Smooth muscle cell (in vitro differentiated cells): ENCODE data around the gene CNOT4. TPM values are rescaled to one million over a fixed set of nuclear protein-coding genes. Genes with fewer than 3 reads are reported as not detected.

Experiments
- DNase-seq: peaks from one replicate; lab custom pipeline; 2025; ENCODE audit not compliant: unreplicated experiment; lab: John Stamatoyannopoulos, UW
- H2AFZ ChIP-seq: fragments of 200-600 bp; sonication (generic); 2 replicates; pipeline ENCODE4 v1.6.0; 2016; ENCODE audit warnings: antibody characterized with exemption, low read depth, mild to moderate bottlenecking
- H3F3A ChIP-seq: fragments of 200-600 bp; sonication (generic); 2 replicates; pipeline ENCODE4 v1.6.0; 2017; ENCODE audit warnings: antibody characterized with exemption, low read depth
- H3K27ac ChIP-seq: fragments of 200-600 bp; sonication (generic); 2 replicates; pipeline ENCODE4 v1.5.1; 2016; ENCODE audit warnings: low read depth, mild to moderate bottlenecking
- H3K27me3 ChIP-seq: fragments of 200-600 bp; sonication (generic); 2 replicates; pipeline ENCODE4 v1.6.1; 2016; ENCODE audit warnings: low read depth, mild to moderate bottlenecking
- H3K36me3 ChIP-seq: fragments of 200-600 bp; sonication (generic); 2 replicates; pipeline ENCODE4 v1.5.1; 2016; ENCODE audit warnings: low read depth
- H3K4me1 ChIP-seq: fragments of 200-600 bp; sonication (generic); 2 replicates; pipeline ENCODE4 v1.5.1; 2016; ENCODE audit warnings: low read depth
- H3K4me2 ChIP-seq: fragments of 200-600 bp; sonication (generic); 2 replicates; pipeline ENCODE4 v1.6.0; 2016; ENCODE audit warnings: mild to moderate bottlenecking
- H3K4me3 ChIP-seq: fragments of 200-600 bp; sonication (generic); 2 replicates; pipeline ENCODE4 v1.5.1; 2016; ENCODE audit warnings: mild to moderate bottlenecking
- H3K79me2 ChIP-seq: fragments of 200-600 bp; sonication (generic); 2 replicates; pipeline ENCODE4 v1.6.0; 2016; ENCODE audit warnings: low read depth, mild to moderate bottlenecking
- H3K9ac ChIP-seq: fragments of 200-600 bp; sonication (generic); 2 replicates; pipeline ENCODE4 v1.6.0; 2016; ENCODE audit warnings: low read depth
- H3K9me3 ChIP-seq: fragments of 200-600 bp; sonication (generic); replicated peaks from 2 replicates; pipeline ENCODE4 v1.5.1; 2016; ENCODE audit warnings: low read depth
- H4K20me1 ChIP-seq: fragments of 200-600 bp; sonication (generic); 2 replicates; pipeline ENCODE4 v1.6.0; 2016; ENCODE audit warnings: low read depth
- CTCF ChIP-seq: fragments of 200-600 bp; sonication (generic); IDR thresholded peaks from 2 replicates; pipeline ENCODE4 v1.5.1; 2017; ENCODE audit warnings: borderline replicate concordance, mild to moderate bottlenecking, antibody characterized with exemption; ENCODE audit not compliant: insufficient read depth, poor library complexity, severe bottlenecking
- WGBS: methylation state at CpG from one replicate; pipeline ENCODE4 v1.1.7; 2016; ENCODE audit warnings: low lambda C conversion rate; 5-methylcytosine and 5-hydroxymethylcytosine counted together
- polyA plus RNA-seq: library from polyadenylated mRNA; unstranded; fragments of >200 nt; fragmentation: Nextera tagmentation; extraction: Ambion mirVana; gene quantifications from 2 replicates; pipeline ENCODE4 v1.2.1, GENCODE V29; 2016
- total RNA-seq: library from RNA; depleted of rRNA; stranded (reverse); fragments of >200 nt; gene quantifications from 2 replicates; pipeline ENCODE4 v1.2.3, GENCODE V29; 2014

The CNOT4 gene
- total and polyA plus RNA-seq, 2 experiments from 2014 or later = 15.8 to 22.9 TPM

GRCh38 chr7:135334830-135335543 lies 174.9 kb downstream of the CNOT4 start:
- H3K9me3 ChIP-seq = no peaks in the 10 kb centered on the region
- no peaks in the 10 kb centered on the region for H4K20me1 ChIP-seq
- no peaks in the 10 kb centered on the region for H3K4me1 ChIP-seq
- no peak for TF ChIP-seq CTCF
- no peak overlapping the region for H3K4me3 ChIP-seq
- H2AFZ ChIP-seq = no peak overlapping the region
- H3K27ac ChIP-seq = no peak overlapping the region
- H3K9ac ChIP-seq = no peak overlapping the region
- no peaks in the 10 kb centered on the region for H3K36me3 ChIP-seq
- no peak overlapping the region for H3K4me2 ChIP-seq
- WGBS = 89% methylated on average over 10 of the region's 10 CpGs
- H3K27me3 ChIP-seq = no peaks in the 10 kb centered on the region
- no peak for DNase-seq
- no peaks in the 10 kb centered on the region for H3K79me2 ChIP-seq
- no peaks in the 10 kb centered on the region for H3F3A ChIP-seq

- Histone ChIP-seq H3K4me3 (no peak overlapping the region), H3K79me2 (no peaks in the 10 kb centered on the region), H3K27me3 (no peaks in the 10 kb centered on the region), H3F3A (no peaks in the 10 kb centered on the region), H3K27ac (no peak overlapping the region), H3K9ac (no peak overlapping the region), H3K9me3 (no peaks in the 10 kb centered on the region), H2AFZ (no peak overlapping the region), H3K36me3 (no peaks in the 10 kb centered on the region), H4K20me1 (no peaks in the 10 kb centered on the region), H3K4me1 (no peaks in the 10 kb centered on the region), H3K4me2 (no peak overlapping the region)
- DNase-seq = no peak
- TF ChIP-seq CTCF = no peak
- WGBS = 83% methylated on average over 1 of the region's 1 CpG
Observed at GRCh38 chr7:135333946-135334345, 176.0 kb downstream of the CNOT4 start.

GRCh38 chr7:135333200-135333599 lies 176.7 kb downstream of the CNOT4 start:
- Histone ChIP-seq H3F3A (no peaks in the 10 kb centered on the region), H3K79me2 (no peaks in the 10 kb centered on the region)
- WGBS = 78% methylated on average over 1 of the region's 1 CpG

More at GRCh38 chr7:135333200-135333599, 176.7 kb downstream of the CNOT4 start:
- TF ChIP-seq CTCF = no peak
- no peaks in the 10 kb centered on the region for H4K20me1 ChIP-seq
- H3K4me2 ChIP-seq = no peak overlapping the region
- H2AFZ ChIP-seq = no peak overlapping the region
- no peaks in the 10 kb centered on the region for H3K27me3 ChIP-seq
- H3K9me3 ChIP-seq = no peaks in the 10 kb centered on the region
- no peaks in the 10 kb centered on the region for H3K36me3 ChIP-seq
- no peak overlapping the region for H3K4me3 ChIP-seq
- no peaks in the 10 kb centered on the region for H3K4me1 ChIP-seq
- H3K27ac ChIP-seq = no peak overlapping the region
- no peak for DNase-seq
- no peak overlapping the region for H3K9ac ChIP-seq
